Stimulated activated CD8-positive, alpha-beta memory T cell treated with anti-CD3 and anti-CD28 coated beads, Interleukin-7, amount 100 ng/mL, for 4 hours (primary cell): ENCODE data around the gene TEX19.
"Not testable (repeated sequence)": the region's sequence is repeated elsewhere in the genome, so short reads cannot be mapped to it uniquely, and the experiment has no call there.

Experiments
- DNase-seq, 2 donors: peaks; one replicate each; pipeline ENCODE4 v3.0.0-alpha.2; 2020; ENCODE audit warnings: low read depth in 2 of 2

Gene TEX19

GRCh38 chr17:82338858-82339633, 20.0 kb upstream of the TEX19 start:
- no peak for DNase-seq

DNA sequence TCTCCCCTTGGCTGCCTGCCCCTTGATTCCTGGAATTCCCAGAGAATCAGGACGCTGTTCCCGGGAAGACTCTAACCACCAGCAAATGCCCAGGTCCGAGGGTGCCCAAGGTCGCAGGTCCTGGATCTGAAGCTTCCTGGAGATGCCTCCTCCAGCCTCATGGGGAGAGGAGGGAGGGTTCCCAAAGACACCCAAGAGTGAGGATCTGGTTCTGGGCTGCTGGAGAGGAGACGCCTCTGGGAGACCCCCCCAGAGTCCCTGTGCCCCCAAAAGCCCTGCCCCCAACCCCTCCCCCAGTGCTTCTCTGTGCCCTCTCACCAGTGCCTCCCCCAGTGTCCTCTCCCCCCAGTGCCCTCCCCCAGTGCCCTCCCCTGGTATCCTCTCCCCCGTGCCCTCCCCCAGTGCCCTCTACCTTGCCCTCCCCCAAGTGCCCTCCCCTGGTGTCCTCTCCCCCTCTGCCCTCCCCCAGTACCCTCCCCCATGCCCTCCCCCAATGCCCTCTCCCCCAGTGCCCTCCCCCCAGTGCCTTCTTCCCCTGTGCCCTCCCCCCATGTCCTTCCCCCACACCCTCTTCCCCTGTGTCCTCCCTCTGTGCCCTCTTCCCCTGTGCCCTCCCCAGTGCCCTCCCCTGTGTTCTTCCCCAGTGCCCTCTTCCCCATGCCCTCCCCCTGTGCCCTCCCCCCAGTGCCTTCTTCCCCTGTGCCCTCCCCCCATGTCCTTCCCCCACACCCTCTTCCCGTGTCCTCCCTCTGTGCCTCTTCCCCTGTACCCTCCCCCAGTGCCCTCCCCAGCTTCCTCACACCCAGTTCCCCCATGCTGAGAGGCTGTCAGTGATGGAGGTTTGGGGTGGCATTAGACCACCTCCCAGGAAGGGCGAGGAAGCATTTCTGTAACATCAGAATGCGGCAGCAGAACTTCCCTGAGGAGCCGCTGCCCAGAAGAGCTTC, 19.1 kb upstream of the TEX19 start:
- no peak for DNase-seq

- no peak for DNase-seq
These were observed 16.5 kb upstream of the TEX19 start for GRCh38 chr17:82342361-82343079.

DNA sequence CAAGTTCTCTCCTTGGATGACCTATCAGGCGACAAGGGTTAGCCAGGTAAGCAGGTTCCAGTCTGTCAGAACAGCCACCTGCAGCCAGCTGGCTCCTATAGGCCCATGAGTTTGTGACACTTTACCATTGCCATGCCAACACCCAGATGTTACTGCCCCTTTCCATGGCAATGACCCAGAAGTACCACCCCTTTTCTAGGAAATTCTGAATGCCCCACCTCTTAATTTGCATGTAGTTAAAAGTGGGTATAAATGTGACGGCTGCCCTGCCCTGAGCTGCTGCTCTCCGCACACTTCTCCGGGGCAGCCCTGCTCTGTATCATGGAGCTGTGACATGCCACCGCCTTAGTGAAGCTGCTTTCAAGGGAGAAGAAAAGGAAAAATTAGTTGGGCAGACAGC, 15.5 kb upstream of the TEX19 start:
- DNase-seq: no peak

- DNase-seq: no peak
These were observed 14.7 kb upstream of the TEX19 start for GRCh38 chr17:82344175-82344907.

GRCh38 chr17:82345151-82345976, 13.7 kb upstream of the TEX19 start:
- no peak for DNase-seq

DNA sequence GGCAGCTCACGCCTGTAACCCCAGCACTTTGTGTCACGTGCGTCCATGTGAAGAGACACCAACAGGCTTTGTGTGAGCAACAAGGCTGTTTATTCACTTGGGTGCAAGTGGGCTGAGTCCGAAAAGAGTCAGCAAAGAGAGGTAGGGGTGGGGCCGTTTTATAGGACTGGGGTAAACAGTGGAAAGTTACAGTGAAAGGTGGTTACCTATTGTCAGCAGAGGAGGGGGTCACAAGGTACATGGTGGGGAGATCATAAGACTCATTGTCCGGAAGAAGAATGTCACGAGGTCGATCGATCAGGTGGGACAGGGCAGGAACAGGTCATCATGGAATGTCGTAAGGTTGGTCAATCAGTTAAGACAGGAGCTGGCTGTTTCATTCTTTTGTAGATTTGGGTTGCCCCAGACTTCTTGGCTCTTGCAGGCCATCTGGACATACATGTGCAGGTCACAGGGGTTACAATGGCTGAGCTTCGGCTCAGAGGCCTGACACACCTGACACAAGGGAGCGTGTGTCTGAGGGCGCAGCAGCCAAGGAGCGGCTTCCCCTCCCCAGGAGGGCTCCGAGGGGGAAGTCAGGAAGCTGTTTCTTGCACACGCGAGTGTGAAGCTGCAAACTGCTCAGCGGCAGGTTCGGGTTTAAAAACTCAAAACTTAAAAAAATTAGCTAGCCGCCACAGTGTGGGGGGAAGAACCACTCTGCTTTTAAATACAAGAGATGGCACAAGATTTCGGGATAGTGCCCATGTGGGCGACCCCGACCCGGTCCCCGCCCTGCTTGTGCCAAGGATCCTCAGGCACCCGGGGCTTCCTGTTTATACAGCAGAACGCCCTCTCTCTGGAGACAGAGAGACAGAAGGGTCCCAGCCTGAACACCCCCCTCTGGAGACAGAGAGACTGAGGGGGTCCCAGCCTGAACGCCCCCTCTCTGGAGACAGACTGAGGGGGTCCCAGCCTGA, 12.4 kb upstream of the TEX19 start:
- no peak for DNase-seq

DNA sequence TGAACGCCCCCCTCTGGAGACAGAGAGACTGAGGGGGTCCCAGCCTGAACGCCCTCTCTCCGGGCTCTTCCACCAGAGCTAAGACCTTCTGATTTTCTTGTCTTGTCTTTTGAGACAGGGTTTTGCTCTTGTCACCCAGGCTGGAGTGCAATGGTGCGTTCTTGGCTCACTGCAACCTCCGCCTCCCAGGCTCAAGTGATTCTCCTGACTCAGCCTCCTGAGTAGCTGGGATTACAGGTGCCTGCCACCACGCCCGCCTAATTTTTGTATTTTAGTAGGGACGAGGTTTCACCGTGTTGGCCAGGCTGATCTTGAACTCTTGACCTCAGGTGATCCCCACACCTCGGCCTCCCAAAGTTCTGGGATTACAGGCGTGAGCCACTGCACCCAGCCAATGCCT, 11.1 kb upstream of the TEX19 start:
- DNase-seq: not testable (repeated sequence)

DNA sequence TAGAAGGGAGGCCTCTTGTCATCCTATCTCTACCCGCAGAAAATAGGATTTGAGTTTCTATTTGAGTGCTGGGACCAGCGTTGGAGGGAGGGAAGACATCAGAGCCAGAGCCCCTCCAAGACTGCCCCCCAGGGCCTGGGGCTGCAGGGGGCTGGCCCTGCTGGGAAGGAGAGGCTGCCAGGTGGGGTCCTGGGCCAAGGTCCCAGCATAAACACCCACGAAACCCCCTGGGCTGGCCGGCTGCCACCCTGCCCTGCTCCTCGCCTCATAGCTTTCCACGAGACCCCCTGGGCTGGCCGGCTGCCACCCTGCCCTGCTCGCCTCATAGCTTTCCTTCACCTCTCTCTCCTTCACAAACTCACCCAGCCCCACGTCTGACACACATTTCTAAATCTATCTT, 10.6 kb upstream of the TEX19 start:
- no peak for DNase-seq

GRCh38 chr17:82348866-82349265, 10.2 kb upstream of the TEX19 start:
- DNase-seq: no peak

- DNase-seq: no peak
These were observed 9.8 kb upstream of the TEX19 start for GRCh38 chr17:82349287-82349701.

- DNase-seq: no peak
These were observed 8.6 kb upstream of the TEX19 start for GRCh38 chr17:82350182-82351030.

DNA sequence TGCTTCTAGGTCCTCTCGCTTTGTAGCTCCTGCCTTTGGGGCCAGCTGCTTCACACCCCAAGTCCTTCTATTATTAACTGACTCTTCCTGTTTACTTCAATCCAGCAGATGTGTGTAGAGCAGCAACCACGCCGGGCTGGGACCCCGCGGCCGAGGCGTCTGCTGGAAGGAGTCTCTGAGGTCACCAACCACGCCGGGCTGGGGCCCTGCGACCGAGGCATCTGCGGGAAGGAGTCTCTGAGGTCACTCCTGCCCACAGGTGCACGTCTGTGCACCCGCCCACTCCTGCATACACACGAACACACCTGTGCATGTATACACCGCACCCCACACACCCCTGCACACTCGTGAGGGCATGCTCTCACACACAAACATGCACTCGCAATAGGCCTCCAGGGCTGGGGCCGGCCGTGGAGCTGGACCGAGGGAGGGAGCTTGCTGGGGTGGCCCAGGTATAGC, 7.8 kb upstream of the TEX19 start:
- no peak for DNase-seq

DNA sequence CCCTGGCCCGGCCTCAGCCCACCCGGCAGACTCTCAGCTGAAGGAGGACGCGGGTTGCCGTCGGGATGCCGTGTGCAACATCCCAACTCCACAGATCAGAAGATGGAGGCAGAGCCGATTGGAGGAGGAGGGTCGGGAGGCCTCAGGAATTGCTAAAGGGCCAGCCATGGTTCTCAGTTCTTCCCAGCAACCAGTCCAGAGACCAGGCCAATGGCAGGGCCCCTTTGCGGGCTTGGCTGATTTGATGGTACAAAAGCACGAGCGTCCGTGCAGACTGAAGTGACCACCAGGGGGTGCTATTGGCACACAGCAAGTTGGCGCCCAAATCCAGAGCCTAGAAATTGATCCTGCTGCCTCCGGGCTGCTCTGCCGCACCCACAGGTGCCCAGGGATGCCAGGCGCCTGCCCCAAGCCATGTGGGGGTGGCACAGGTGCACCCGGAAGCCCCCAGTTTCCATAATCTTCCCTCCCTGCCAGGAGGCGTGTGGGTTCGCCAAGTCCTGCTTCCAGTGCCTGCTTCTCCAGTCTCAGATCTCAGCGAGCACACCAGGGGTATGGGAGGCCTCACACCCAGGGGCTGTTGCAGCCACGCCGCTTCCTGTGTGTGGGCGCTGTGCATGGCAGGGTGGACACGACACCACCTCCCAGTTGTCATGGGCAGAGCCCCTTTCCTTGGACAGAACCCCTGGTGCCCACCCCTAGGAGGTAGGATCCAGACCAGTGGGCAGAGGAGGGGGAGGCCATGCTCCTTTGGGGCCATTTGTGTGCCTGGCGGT, 7.1 kb upstream of the TEX19 start:
- peak; percentile 60 to 65 for DNase-seq

- DNase-seq: no peak
These were observed 5.6 kb upstream of the TEX19 start for GRCh38 chr17:82353484-82353883.

GRCh38 chr17:82354804-82355308, 4.2 kb upstream of the TEX19 start:
- no peak for DNase-seq

DNA sequence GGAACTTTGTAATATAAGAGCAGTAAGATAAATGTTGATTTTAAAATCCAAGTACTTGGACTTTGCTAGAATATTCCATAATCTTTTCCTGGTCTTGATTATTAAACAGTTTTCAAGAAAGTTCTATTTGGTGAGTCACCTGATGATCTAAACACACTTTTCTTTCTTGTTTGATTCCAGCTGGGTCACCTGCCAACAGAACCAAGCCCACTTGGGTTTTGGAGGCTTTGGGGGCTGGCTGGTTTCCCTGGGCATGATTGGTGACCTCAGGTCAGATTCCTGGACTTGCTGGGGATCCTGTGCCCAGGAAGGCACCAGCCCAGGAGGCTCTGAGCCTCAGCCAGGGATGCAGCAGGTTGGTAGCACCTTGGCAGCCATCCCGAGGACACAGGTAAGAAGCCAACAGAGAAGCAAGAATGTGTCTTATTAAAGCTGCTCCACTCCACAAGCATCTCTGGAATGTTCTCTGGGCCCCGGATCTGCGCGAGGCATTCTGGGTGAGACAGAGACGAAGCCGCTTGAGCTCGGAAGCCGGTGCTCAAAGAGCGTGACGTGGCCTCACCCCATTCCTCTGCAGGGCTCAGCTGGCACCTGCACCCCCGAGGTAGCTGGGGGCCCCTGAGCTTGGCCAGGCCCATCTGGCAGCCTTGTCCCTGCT, 3.1 kb upstream of the TEX19 start:
- DNase-seq: no peak
